Measurements from ENCODE around the gene HVCN1. TPM values are rescaled to one million over a fixed set of nuclear protein-coding genes. Genes with fewer than 3 reads are reported as not detected.

HVCN1 gene
- total RNA-seq, 1 donor from 2014 or later = 8.3 TPM

GRCh38 chr12:110699591-110700445 lies 10.9 kb upstream of the HVCN1 start:
- DNase-seq = no peak

- peak; percentile 46 for DNase-seq
These were observed 9.4 kb upstream of the HVCN1 start for GRCh38 chr12:110698171-110698902.

DNA sequence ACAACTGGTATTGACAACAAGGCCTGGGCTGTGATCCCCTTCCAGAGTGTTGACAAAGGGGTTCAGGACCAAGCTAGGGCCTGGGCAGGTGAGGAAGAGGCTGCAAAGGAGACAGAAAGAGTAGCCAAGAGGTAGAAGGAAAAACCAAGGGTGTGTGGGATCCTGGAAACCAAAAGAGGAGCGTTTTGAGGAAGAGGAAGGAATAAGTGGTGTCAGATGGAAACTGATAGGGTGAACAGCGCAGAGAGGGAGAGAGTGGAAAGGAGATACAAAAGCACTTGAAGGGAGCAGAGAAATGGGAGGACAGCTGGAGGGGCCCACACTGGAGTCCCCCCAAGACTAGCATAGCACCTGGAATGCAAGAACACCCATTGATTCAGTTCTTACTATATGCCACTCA lies 8.3 kb upstream of the HVCN1 start:
- no peak for DNase-seq

DNA sequence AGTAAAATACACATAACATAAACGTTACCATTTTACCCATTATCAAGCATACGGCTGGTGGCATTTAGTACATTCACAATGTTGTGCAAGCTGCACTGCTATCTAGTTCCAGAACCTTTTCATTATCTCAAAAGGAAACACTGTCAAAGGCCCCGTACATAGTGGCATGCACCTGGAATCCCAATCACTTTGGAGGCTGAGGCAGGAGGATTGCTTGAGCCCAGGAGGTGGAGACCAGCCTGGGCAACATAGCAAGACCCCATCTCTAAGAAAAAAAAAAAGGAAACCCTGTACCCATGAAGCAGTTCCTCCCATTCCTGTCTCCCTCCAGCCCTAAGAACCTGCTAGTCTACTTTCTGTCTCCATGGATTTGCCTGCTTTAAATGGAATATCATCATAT lies 7.4 kb upstream of the HVCN1 start:
- DNase-seq = no peak

DNA sequence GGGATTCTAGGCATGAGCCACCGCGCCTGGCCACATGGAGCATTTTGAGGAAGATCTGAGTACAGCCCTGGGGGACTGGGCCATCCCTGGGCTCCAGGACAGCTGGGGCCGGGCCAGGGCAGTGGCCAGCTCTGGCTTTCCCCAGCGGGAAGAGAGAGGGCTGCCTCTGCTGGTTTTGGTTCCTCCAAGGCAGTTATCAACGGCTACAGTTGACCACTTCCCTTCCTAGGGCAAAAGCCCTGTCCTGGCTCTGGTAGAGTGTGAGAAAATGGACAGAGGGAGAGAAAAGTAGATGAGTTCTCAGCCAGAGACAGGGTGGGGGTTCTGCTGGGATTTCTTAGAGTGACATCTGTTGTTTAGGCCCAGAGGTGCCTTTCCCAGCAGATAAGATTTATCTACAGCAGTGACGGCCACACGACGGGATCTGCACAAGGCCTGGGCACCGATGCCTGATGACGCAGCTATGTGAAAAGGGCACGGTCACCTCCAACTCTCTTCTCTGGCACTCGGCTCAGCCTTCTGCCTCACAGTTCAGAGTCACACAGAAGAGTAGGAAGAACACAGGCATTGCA lies 5.5 kb upstream of the HVCN1 start:
- no peak for DNase-seq

GRCh38 chr12:110693731-110694130 lies 4.8 kb upstream of the HVCN1 start:
- DNase-seq = no peak

DNA sequence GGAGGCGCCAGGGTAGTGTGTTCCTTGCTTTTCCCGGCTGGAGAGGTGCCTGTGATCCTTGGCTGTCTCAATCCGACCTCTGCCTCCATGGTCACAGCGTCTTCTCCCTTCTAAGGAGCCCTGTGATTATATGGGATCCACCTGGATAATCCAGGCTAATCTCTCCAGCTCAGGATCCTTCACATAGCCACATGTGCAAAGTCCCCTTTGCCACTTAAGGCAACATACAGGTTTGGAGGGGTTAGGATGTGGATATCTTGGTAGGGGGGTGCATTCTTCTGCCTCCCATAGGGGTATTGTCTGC lies 1.2 kb upstream of the HVCN1 start:
- DNase-seq = no peak

GRCh38 chr12:110689281-110690126 lies 589 bp upstream of the HVCN1 start:
- DNase-seq = no peak

GRCh38 chr12:110687396-110688169 lies 1.3 kb downstream of the HVCN1 start:
- DNase-seq = no peak

GRCh38 chr12:110686294-110686903 lies 2.5 kb downstream of the HVCN1 start:
- DNase-seq = no peak

DNA sequence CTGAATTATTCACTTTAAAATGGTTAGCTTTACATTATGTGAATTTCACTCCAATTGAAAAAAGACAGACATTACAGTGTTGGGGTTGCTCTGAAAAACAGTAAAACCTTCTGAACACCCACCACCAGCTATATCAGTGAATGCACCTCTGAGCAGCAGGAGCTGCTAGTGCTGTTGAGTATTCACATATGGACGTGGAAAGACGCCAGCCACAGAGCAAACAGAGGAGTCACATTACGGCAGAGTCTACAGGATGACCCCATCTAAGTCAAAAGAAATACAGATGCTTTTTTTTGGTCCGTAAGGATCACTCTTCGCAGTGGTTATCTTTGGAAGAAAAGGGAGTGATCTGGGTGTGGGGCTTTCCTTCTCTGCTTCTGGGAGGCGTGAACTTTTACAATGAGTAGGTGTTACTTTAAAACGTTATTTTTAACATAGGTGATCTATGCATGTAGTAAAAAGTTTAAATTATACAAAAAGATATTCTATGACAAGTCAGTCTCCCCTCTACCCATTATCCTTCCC lies 4.5 kb downstream of the HVCN1 start:
- no peak for DNase-seq

DNA sequence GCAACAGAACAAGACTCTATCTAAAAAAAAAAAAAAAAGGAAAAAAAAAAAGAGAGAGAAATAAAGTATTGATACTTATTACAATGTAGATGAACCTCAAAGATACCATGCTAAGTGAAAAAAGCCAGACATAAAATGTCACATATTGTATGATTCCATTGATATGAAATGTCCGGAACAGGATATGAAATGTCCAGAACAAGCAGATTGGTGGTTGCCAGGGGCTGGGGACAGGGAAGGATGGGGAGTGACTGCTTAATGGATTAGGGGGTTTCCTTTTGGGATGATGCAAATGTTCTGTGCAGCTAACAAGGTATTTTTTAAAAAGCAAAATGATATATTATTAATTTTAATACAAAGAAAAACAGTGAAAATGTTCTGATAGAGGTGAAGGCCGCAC lies 5.0 kb downstream of the HVCN1 start:
- DNase-seq = no peak

- no peak for DNase-seq
These were observed 8.9 kb downstream of the HVCN1 start for GRCh38 chr12:110680032-110680431.

GRCh38 chr12:110679201-110679600 lies 9.7 kb downstream of the HVCN1 start:
- DNase-seq = no peak

- DNase-seq = no peak
These were observed 10.9 kb downstream of the HVCN1 start for GRCh38 chr12:110677982-110678381.

GRCh38 chr12:110677206-110677911 lies 11.6 kb downstream of the HVCN1 start:
- DNase-seq = no peak

DNA sequence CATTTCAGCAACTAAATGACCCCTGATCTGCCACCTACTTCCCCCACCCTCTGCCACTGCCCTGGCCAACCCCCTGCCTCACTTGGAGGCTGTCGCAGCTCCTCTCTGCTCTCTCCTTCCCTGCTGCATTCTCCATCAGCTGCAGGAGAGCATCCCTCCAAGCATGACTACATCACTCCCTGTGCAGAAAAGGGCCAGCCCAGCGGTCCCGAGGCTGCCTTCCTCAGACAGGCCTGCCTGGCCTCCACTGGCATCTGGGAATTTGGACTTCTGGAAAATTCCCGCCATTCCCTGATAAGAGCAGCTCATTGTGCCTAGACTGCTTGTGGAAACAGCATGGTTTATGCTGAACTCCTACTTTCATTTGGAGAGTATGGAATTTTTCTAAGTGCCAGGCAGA lies 12.7 kb downstream of the HVCN1 start:
- no peak for DNase-seq

- no peak for DNase-seq
These were observed 18.7 kb downstream of the HVCN1 start for GRCh38 chr12:110670161-110670701.

- DNase-seq = no peak
These were observed 19.8 kb downstream of the HVCN1 start for GRCh38 chr12:110669193-110669502.

GRCh38 chr12:110668480-110669192 lies 20.3 kb downstream of the HVCN1 start:
- DNase-seq = no peak

All from occipital lobe (tissue), 2 donors.